HepG2 (cell line): ENCODE results near the gene SEMA3B. TPM values are rescaled to one million over a fixed set of nuclear protein-coding genes. Genes with fewer than 3 reads are reported as not detected.

Source experiments
- ARID4A ChIP-seq: sonication (generic); formaldehyde crosslinking; IDR thresholded peaks from 2 replicates; pipeline ENCODE4 v1.5.0; 2020; ENCODE audit warnings: mild to moderate bottlenecking, missing genetic modification reagents, borderline replicate concordance
- BHLHE40 ChIP-seq: IDR thresholded peaks from 2 replicates; pipeline ENCODE4 v1.6.1; 2011; ENCODE audit warnings: low read length, improper control_type of control experiment
- EED ChIP-seq: sonication (generic); formaldehyde crosslinking; IDR thresholded peaks from 2 replicates; pipeline ENCODE4 v1.5.0; 2020; ENCODE audit warnings: mild to moderate bottlenecking, missing genetic modification reagents
- GMEB1 ChIP-seq: sonication (generic); formaldehyde crosslinking; IDR thresholded peaks from 2 replicates; pipeline ENCODE4 v1.5.1; 2020; ENCODE audit warnings: missing genetic modification reagents, mild to moderate bottlenecking, borderline replicate concordance
- KAT7 ChIP-seq: IDR thresholded peaks from 2 replicates; pipeline ENCODE4 v1.6.1; 2018; ENCODE audit warnings: borderline replicate concordance, missing compliant biosample characterization
- MXI1 ChIP-seq: IDR thresholded peaks from 3 replicates; pipeline ENCODE4 v1.6.1; 2012; ENCODE audit warnings: low read depth, low read length, inconsistent platforms, borderline replicate concordance
- NFYC ChIP-seq: IDR thresholded peaks from 2 replicates; pipeline ENCODE4 v1.6.1; 2016; ENCODE audit warnings: missing genetic modification reagents, missing compliant biosample characterization
- NR1H2 ChIP-seq: sonication (generic); formaldehyde crosslinking; IDR thresholded peaks from 2 replicates; pipeline ENCODE4 v1.8.1; 2022; ENCODE audit warnings: low read depth, missing genetic modification reagents, borderline replicate concordance
- PATZ1 ChIP-seq: sonication (generic); formaldehyde crosslinking; IDR thresholded peaks from 2 replicates; pipeline ENCODE4 v1.4.0; 2020; ENCODE audit warnings: missing genetic modification reagents
- PRMT3 ChIP-seq: sonication (generic); formaldehyde crosslinking; IDR thresholded peaks from 2 replicates; pipeline ENCODE4 v1.8.1; 2022; ENCODE audit warnings: low read depth, mild to moderate bottlenecking, moderate library complexity, missing genetic modification reagents, borderline replicate concordance
- SALL1 ChIP-seq: sonication (generic); formaldehyde crosslinking; IDR thresholded peaks from 2 replicates; pipeline ENCODE4 v1.8.0; 2022; ENCODE audit warnings: mild to moderate bottlenecking, missing genetic modification reagents
- TBX3 ChIP-seq: fragments of 450-650 bp; IDR thresholded peaks from 2 replicates; pipeline ENCODE4 v1.6.1; 2017; ENCODE audit warnings: antibody characterized with exemption, mild to moderate bottlenecking, inconsistent platforms, borderline replicate concordance
- TRIM24 ChIP-seq: sonication (generic); formaldehyde crosslinking; IDR thresholded peaks from 2 replicates; pipeline ENCODE4 v1.8.0; 2022; ENCODE audit warnings: mild to moderate bottlenecking, missing genetic modification reagents
- USF2 ChIP-seq, 2 experiments: sonication (generic) in 1 of 2; formaldehyde crosslinking in 1 of 2; IDR thresholded peaks; 2 replicates each; pipeline versions ENCODE4 v1.5.1 to v1.6.1; 2011 to 2020; ENCODE audit warnings: borderline replicate concordance in 1 of 2, low read depth in 1 of 2, low read length in 1 of 2, mild to moderate bottlenecking in 1 of 2, missing genetic modification reagents in 1 of 2, moderate library complexity in 1 of 2
- ZBTB38 ChIP-seq: sonication (generic); formaldehyde crosslinking; IDR thresholded peaks from 2 replicates; pipeline ENCODE4 v1.5.1; 2020; ENCODE audit warnings: mild to moderate bottlenecking, missing genetic modification reagents
- ZMYM4 ChIP-seq: sonication (generic); formaldehyde crosslinking; IDR thresholded peaks from 2 replicates; pipeline ENCODE4 v1.8.1; 2023; ENCODE audit warnings: mild to moderate bottlenecking, missing genetic modification reagents
- polyA plus RNA-seq, 8 experiments: library from polyadenylated mRNA; depleted of rRNA in 3 of 8; stranded (reverse) in 7 of 8; unstranded in 1 of 8; fragments of >200 nt; fragmentation: Illumina TruSeq in 4 of 8; extraction: Trizol in 4 of 8; gene quantifications; 2 replicates each; pipeline versions ENCODE4 v1.2.1 to v1.2.3, GENCODE V29; 2011 to 2016; ENCODE audit warnings: low read depth in 4 of 8, missing spikeins in 1 of 8, mixed read lengths in 1 of 8; ENCODE audit not compliant: insufficient read depth in 1 of 8
- total RNA-seq, 5 experiments: library from RNA; depleted of rRNA; stranded (reverse); fragments of >200 nt; fragmentation: Illumina TruSeq; extraction: Trizol; gene quantifications; 2 replicates each; pipeline ENCODE4 v1.2.3, GENCODE V29; 2016; ENCODE audit warnings: low read depth in 1 of 5
- TF ChIP-seq, protein P1 (sequence below): sonication (generic); formaldehyde crosslinking; IDR thresholded peaks from 2 replicates; pipeline ENCODE4 v1.8.1; 2023; ENCODE audit warnings: mild to moderate bottlenecking, moderate library complexity, missing genetic modification reagents

The SEMA3B gene
- total and polyA plus RNA-seq, 2 of the 13 experiments (the other 11 are each of a cell fraction or from before 2014, with no cell fraction given): 93.2 to 158 TPM

GRCh38 chr3:50274371-50275104 is 5.6 kb downstream of the SEMA3B start (continued):
- no peak for TF ChIP-seq NFYC (CRISPR knock-in tag)
- TF ChIP-seq MXI1: 0 out of 3 replicates have a peak, but pooled peaks have one; percentile 26
- TF ChIP-seq NR1H2 (CRISPR knock-in tag): no peak
- TF ChIP-seq ARID4A (CRISPR knock-in tag): 0 out of 2 replicates have a peak, but pooled peaks have one; percentile 12
- no peak for TF ChIP-seq BHLHE40
- peak; percentile 34; the same call in 1 of the 2 replicates for TF ChIP-seq SALL1 (CRISPR knock-in tag)
- no peak for TF ChIP-seq PRMT3 (CRISPR knock-in tag)
- TF ChIP-seq, protein P1, sequence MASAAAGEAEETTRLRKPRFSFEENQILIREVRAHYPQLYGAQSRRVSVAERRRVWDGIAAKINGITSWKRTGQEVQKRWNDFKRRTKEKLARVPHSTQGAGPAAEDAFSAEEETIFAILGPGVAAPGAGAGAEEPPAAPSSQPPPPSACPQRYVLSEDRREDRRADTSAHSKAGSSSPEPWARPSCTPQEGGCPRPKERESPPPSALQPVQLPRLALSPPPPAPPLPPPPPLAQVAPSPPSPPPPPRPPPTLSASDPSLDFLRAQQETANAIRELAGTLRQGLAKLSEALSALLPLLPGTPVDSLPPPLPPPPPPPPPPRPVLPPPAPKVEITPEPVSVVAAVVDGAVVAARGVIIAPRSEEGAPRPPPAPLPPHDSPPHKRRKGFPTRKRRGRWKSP (CRISPR knock-in tag): no peak
- no peak for TF ChIP-seq EED (CRISPR knock-in tag)
- peak; percentile 44; the same call in 1 of the 2 replicates for TF ChIP-seq PATZ1
- TF ChIP-seq KAT7 (CRISPR knock-in tag): no peak
- TF ChIP-seq ZBTB38 (CRISPR knock-in tag): peak; percentile 96
- TF ChIP-seq TBX3: peak; percentile 28; the same call in 1 of the 2 replicates
- TF ChIP-seq USF2 (IDR thresholded peaks at IDR 0.05; ENCODE audit: low read depth, low read length): no peak
- TF ChIP-seq USF2 (CRISPR knock-in tag; IDR thresholded peaks at IDR 0.05; ENCODE audit: borderline replicate concordance): no peak
- no peak for TF ChIP-seq TRIM24 (CRISPR knock-in tag)
- TF ChIP-seq ZMYM4: no peak
- no peak for TF ChIP-seq GMEB1 (CRISPR knock-in tag)
